ENCODE measurements around the gene PDE4A. TPM values are rescaled to one million over a fixed set of nuclear protein-coding genes. Genes with fewer than 3 reads are reported as not detected.

The PDE4A gene
- total and polyA plus RNA-seq, 8 donors = 2.3 to 30.7 (median 10.0) TPM

DNA sequence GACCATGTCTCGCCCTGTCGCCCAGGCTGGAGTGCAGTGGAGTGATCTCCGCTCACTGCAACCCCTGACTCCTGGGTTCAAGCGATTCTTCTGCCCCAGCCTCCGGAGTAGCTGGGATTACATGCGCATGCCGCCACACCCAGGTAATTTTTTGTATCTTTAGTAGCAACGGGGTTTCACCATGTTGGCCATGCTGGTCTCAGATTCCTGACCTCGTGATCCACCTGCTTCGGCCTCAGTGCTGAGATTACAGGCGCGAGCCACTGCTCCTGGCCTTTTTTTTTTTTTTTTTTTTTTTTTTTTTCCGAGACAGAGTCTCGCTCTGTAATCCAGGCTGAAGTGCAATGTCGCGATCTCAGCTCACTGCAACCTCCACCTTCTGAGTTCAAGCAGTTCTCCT is 87.7 kb downstream of the PDE4A start:
- Histone ChIP-seq H3K27ac (no peak overlapping the region), H3K36me3 (no peaks in the 10 kb centered on the region), H3K4me3 (no peak overlapping the region), H3K27me3 (peaks cover 0 to 46% (median 30%) of the 10 kb centered on the region in 3 donors), H3K9me3 (no peaks in the 10 kb centered on the region), H3K4me1 (peaks cover 0 to 22% (median 16%) of the 10 kb centered on the region in 4 donors)
- no peak for DNase-seq
- intact Hi-C loops (cut with DNase I; ENCODE audit: low total_unique reads) = no loop called here
- TF ChIP-seq, protein P1, sequence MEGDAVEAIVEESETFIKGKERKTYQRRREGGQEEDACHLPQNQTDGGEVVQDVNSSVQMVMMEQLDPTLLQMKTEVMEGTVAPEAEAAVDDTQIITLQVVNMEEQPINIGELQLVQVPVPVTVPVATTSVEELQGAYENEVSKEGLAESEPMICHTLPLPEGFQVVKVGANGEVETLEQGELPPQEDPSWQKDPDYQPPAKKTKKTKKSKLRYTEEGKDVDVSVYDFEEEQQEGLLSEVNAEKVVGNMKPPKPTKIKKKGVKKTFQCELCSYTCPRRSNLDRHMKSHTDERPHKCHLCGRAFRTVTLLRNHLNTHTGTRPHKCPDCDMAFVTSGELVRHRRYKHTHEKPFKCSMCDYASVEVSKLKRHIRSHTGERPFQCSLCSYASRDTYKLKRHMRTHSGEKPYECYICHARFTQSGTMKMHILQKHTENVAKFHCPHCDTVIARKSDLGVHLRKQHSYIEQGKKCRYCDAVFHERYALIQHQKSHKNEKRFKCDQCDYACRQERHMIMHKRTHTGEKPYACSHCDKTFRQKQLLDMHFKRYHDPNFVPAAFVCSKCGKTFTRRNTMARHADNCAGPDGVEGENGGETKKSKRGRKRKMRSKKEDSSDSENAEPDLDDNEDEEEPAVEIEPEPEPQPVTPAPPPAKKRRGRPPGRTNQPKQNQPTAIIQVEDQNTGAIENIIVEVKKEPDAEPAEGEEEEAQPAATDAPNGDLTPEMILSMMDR (IDR thresholded peaks at IDR 0.05) = no peak
- TF ChIP-seq POLR2A (IDR thresholded peaks at IDR 0.05) (no peak), EP300 (IDR thresholded peaks at IDR 0.05) (no peak), POLR2AphosphoS5 (IDR thresholded peaks at IDR 0.05) (no peak)
- 65 to 82% (median 77%) methylated on average over 16 of the region's 16 CpGs for WGBS, 5 donors

DNA sequence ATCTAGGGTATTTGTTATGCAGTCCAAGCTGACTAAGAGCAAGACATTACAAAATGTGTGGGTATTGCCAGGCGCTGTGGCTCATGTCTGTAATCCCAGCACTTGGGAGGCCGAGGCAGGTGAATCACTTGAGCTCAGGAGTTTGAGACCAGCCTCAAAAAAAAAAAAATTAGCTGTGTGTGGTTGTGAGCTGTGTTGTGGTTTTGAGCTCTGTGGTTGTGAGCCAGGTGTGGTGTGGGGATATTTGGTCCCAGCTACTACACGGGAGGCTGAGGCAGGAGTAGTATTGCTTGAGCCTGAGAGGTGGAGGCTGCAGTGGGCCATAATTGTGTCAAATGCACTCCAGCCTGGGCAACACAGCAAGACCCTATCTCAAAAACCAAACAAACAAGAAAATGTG is 88.4 kb downstream of the PDE4A start:
- peaks cover 4 to 53% (median 37%) of the 10 kb centered on the region in 3 donors for H3K27me3 ChIP-seq
- H3K4me3 ChIP-seq = no peak overlapping the region
- no peak for TF ChIP-seq POLR2A (IDR thresholded peaks at IDR 0.05)
- TF ChIP-seq POLR2AphosphoS5 (IDR thresholded peaks at IDR 0.05) = no peak
- TF ChIP-seq, protein P1 (IDR thresholded peaks at IDR 0.05) = no peak
- no peak for TF ChIP-seq EP300 (IDR thresholded peaks at IDR 0.05)
- intact Hi-C loops (cut with DNase I; ENCODE audit: low total_unique reads) = no loop called here
- H3K9me3 ChIP-seq = no peaks in the 10 kb centered on the region
- H3K4me1 ChIP-seq = peaks cover 0 to 19% (median 11%) of the 10 kb centered on the region in 4 donors
- DNase-seq = no peak
- no peak overlapping the region for H3K27ac ChIP-seq
- WGBS, 5 donors = 74 to 85% (median 76%) methylated on average over 3 of the region's 3 CpGs
- no peaks in the 10 kb centered on the region for H3K36me3 ChIP-seq

- Histone ChIP-seq H3K27me3 (peaks cover 20 to 70% (median 54%) of the 10 kb centered on the region in 3 donors), H3K36me3 (no peaks in the 10 kb centered on the region), H3K9me3 (no peaks in the 10 kb centered on the region), H3K4me1 (peaks cover 9 to 25% (median 21%) of the 10 kb centered on the region in 4 donors), H3K27ac (no peak overlapping the region), H3K4me3 (no peak overlapping the region)
- WGBS, 5 donors = 4 to 11% (median 6%) methylated on average over 11 to 15 of the region's 15 CpGs
- TF ChIP-seq, protein P1 (IDR thresholded peaks at IDR 0.05) = peak in 4 of 7 experiments; percentile 40 to 73 (median 56)
- TF ChIP-seq POLR2A (IDR thresholded peaks at IDR 0.05) (no peak), POLR2AphosphoS5 (IDR thresholded peaks at IDR 0.05) (no peak), EP300 (IDR thresholded peaks at IDR 0.05) (no peak)
- DNase-seq = peak in 1 of 2 donors; percentile 52
- intact Hi-C loops (cut with DNase I; ENCODE audit: low total_unique reads) = no loop called here
These were observed 90.0 kb downstream of the PDE4A start for GRCh38 chr19:10510301-10510802.

GRCh38 chr19:10513223-10513622 is 92.9 kb downstream of the PDE4A start:
- Histone ChIP-seq H3K27me3 (peaks cover 31 to 98% (median 74%) of the 10 kb centered on the region in 3 donors), H3K4me1 (peaks cover 23 to 36% (median 33%) of the 10 kb centered on the region in 4 donors), H3K9me3 (no peaks in the 10 kb centered on the region), H3K36me3 (no peaks in the 10 kb centered on the region), H3K27ac (no peak overlapping the region), H3K4me3 (no peak overlapping the region)
- WGBS, 5 donors = 77 to 85% (median 80%) methylated on average over 7 of the region's 7 CpGs
- intact Hi-C loops (cut with DNase I; ENCODE audit: low total_unique reads) = no loop called here
- no peak for TF ChIP-seq POLR2AphosphoS5 (IDR thresholded peaks at IDR 0.05)
- no peak for TF ChIP-seq POLR2A (IDR thresholded peaks at IDR 0.05)
- TF ChIP-seq, protein P1 (IDR thresholded peaks at IDR 0.05) = no peak
- no peak for TF ChIP-seq EP300 (IDR thresholded peaks at IDR 0.05)
- no peak for DNase-seq
